ENCODE measurements around the gene DNAL4.
"Not testable (repeated sequence)": the region's sequence is repeated elsewhere in the genome, so short reads cannot be mapped to it uniquely, and the experiment has no call there.

The DNAL4 gene

GRCh38 chr22:38823076-38823475 is 29.1 kb upstream of the DNAL4 start:
- DNase-seq (ENCODE audit: low spot score), result no peak
- no peak overlapping the region for H3K27ac ChIP-seq
- CTCF ChIA-PET, result no interaction called here
- POLR2A ChIA-PET (ENCODE audit: low non-redundant PET), result no interaction called here
- no peak for TF ChIP-seq CTCF (conservative IDR thresholded peaks at IDR 0.05; ENCODE audit: low read depth)

GRCh38 chr22:38820020-38820419 is 26.1 kb upstream of the DNAL4 start:
- H3K27ac ChIP-seq, result no peak overlapping the region
- DNase-seq (ENCODE audit: low spot score), result no peak
- ChIA-PET POLR2A (ENCODE audit: low non-redundant PET) (no interaction called here), CTCF (no interaction called here)
- no peak for TF ChIP-seq CTCF (conservative IDR thresholded peaks at IDR 0.05; ENCODE audit: low read depth)

GRCh38 chr22:38819387-38819940 is 25.5 kb upstream of the DNAL4 start:
- no peak for TF ChIP-seq CTCF (conservative IDR thresholded peaks at IDR 0.05; ENCODE audit: low read depth)
- no peak for DNase-seq (ENCODE audit: low spot score)
- ChIA-PET POLR2A (ENCODE audit: low non-redundant PET) (no interaction called here), CTCF (no interaction called here)
- H3K27ac ChIP-seq, result no peak overlapping the region

- CTCF ChIA-PET, result interaction anchor here (0.5 to 0.6 kb wide), 2 partner anchors 10 to 83 kb away, joined by 3 read pairs; no protein-coding TSS in a partner anchor
- DNase-seq (ENCODE audit: low spot score), result no peak
- no peak for TF ChIP-seq CTCF (conservative IDR thresholded peaks at IDR 0.05; ENCODE audit: low read depth)
- POLR2A ChIA-PET (ENCODE audit: low non-redundant PET), result no interaction called here
- no peak overlapping the region for H3K27ac ChIP-seq
Observed at GRCh38 chr22:38817196-38817595, 23.3 kb upstream of the DNAL4 start.

GRCh38 chr22:38815842-38816241 is 21.9 kb upstream of the DNAL4 start:
- no peak for TF ChIP-seq CTCF (conservative IDR thresholded peaks at IDR 0.05; ENCODE audit: low read depth)
- ChIA-PET POLR2A (ENCODE audit: low non-redundant PET) (no interaction called here), CTCF (no interaction called here)
- H3K27ac ChIP-seq, result no peak overlapping the region
- no peak for DNase-seq (ENCODE audit: low spot score)

- TF ChIP-seq CTCF (conservative IDR thresholded peaks at IDR 0.05; ENCODE audit: low read depth), result no peak
- ChIA-PET POLR2A (ENCODE audit: low non-redundant PET) (no interaction called here), CTCF (no interaction called here)
- H3K27ac ChIP-seq, result no peak overlapping the region
- no peak for DNase-seq (ENCODE audit: low spot score)
Observed at GRCh38 chr22:38811241-38811640, 17.3 kb upstream of the DNAL4 start.

GRCh38 chr22:38805041-38805593 is 11.2 kb upstream of the DNAL4 start:
- DNase-seq (ENCODE audit: low spot score); CTCF ChIA-PET; H3K27ac ChIP-seq: not testable (repeated sequence)
- POLR2A ChIA-PET (ENCODE audit: low non-redundant PET), result interaction anchor here (0.7 kb wide), 1 partner anchor 31 kb away, joined by 3 read pairs; no protein-coding TSS in a partner anchor
